Measurements from ENCODE around the gene MAGED2. TPM values are rescaled to one million over a fixed set of nuclear protein-coding genes. Genes with fewer than 3 reads are reported as not detected.
"Not testable (repeated sequence)": the region's sequence is repeated elsewhere in the genome, so short reads cannot be mapped to it uniquely, and the experiment has no call there.

Gene MAGED2
- total and polyA plus RNA-seq, 2 experiments from 2014 or later = 253 to 274 TPM

GRCh38 chrX:54776987-54777672 lies 30.4 kb upstream of the MAGED2 start:
- no peak overlapping the region for H3K4me2 ChIP-seq (ENCODE audit: unreplicated experiment)
- no peaks in the 10 kb centered on the region for H3K9me3 ChIP-seq (ENCODE audit: low read depth)
- TF ChIP-seq EZH2phosphoT487 (IDR thresholded peaks at IDR 0.05; ENCODE audit: insufficient read depth, low read depth) (no peak), EZH2 (IDR thresholded peaks at IDR 0.05; ENCODE audit: insufficient read depth, poor library complexity, severe bottlenecking) (no peak)
- no peak overlapping the region for H3K4me3 ChIP-seq
- H3K9me2 ChIP-seq (ENCODE audit: insufficient read depth) = no peaks in the 10 kb centered on the region
- H3K79me2 ChIP-seq (ENCODE audit: insufficient read depth) = no peaks in the 10 kb centered on the region
- no peaks in the 10 kb centered on the region for H4K20me1 ChIP-seq (ENCODE audit: insufficient read depth)
- no peak overlapping the region for H3K9ac ChIP-seq
- H2AFZ ChIP-seq = no peak overlapping the region
- no peaks in the 10 kb centered on the region for H3F3A ChIP-seq (ENCODE audit: insufficient read depth)
- no peak for DNase-seq
- no peak overlapping the region for H3K27ac ChIP-seq
- 38 to 47% methylated on average over 6 of the region's 6 CpGs for WGBS, 2 experiments (ENCODE audit: low coverage in 1 of 2, low lambda C conversion rate in 2 of 2, missing lambda C conversion rate in 2 of 2)
- in situ Hi-C loops (cut with MboI) = no loop called here
- H3K36me3 ChIP-seq (ENCODE audit: low read depth) = no peaks in the 10 kb centered on the region
- no peaks in the 10 kb centered on the region for H3K27me3 ChIP-seq (replicated peaks; ENCODE audit: insufficient read depth)
- H3K4me1 ChIP-seq (ENCODE audit: insufficient read depth) = no peaks in the 10 kb centered on the region

- Histone ChIP-seq H3K27me3 (replicated peaks; ENCODE audit: insufficient read depth) (no peaks in the 10 kb centered on the region), H2AFZ (no peak overlapping the region), H3K4me3 (no peak overlapping the region), H3K9ac (no peak overlapping the region), H3K9me3 (ENCODE audit: low read depth) (no peaks in the 10 kb centered on the region), H3F3A (ENCODE audit: insufficient read depth) (no peaks in the 10 kb centered on the region), H3K79me2 (ENCODE audit: insufficient read depth) (no peaks in the 10 kb centered on the region), H3K36me3 (ENCODE audit: low read depth) (no peaks in the 10 kb centered on the region), H3K4me1 (ENCODE audit: insufficient read depth) (no peaks in the 10 kb centered on the region), H3K9me2 (ENCODE audit: insufficient read depth) (no peaks in the 10 kb centered on the region), H3K27ac (no peak overlapping the region), H3K4me2 (ENCODE audit: unreplicated experiment) (no peak overlapping the region), H4K20me1 (ENCODE audit: insufficient read depth) (no peaks in the 10 kb centered on the region)
- 0 to 20% methylated on average over 3 to 4 of the region's 4 CpGs for WGBS, 2 experiments (ENCODE audit: low coverage in 1 of 2, low lambda C conversion rate in 2 of 2, missing lambda C conversion rate in 2 of 2)
- peak; percentile 27 for DNase-seq
- no peak for TF ChIP-seq EZH2 (IDR thresholded peaks at IDR 0.05; ENCODE audit: insufficient read depth, poor library complexity, severe bottlenecking)
- TF ChIP-seq EZH2phosphoT487 (IDR thresholded peaks at IDR 0.05; ENCODE audit: insufficient read depth, low read depth) = no peak
- in situ Hi-C loops (cut with MboI) = no loop called here
These were observed 21.6 kb upstream of the MAGED2 start for GRCh38 chrX:54785901-54786300.

GRCh38 chrX:54786967-54787366 lies 20.6 kb upstream of the MAGED2 start:
- H3K4me3 ChIP-seq = no peak overlapping the region
- H3K27ac ChIP-seq = no peak overlapping the region
- no peaks in the 10 kb centered on the region for H3F3A ChIP-seq (ENCODE audit: insufficient read depth)
- H3K79me2 ChIP-seq (ENCODE audit: insufficient read depth) = no peaks in the 10 kb centered on the region
- TF ChIP-seq EZH2phosphoT487 (IDR thresholded peaks at IDR 0.05; ENCODE audit: insufficient read depth, low read depth) (no peak), EZH2 (IDR thresholded peaks at IDR 0.05; ENCODE audit: insufficient read depth, poor library complexity, severe bottlenecking) (no peak)
- no peaks in the 10 kb centered on the region for H3K4me1 ChIP-seq (ENCODE audit: insufficient read depth)
- in situ Hi-C loops (cut with MboI) = no loop called here
- no peaks in the 10 kb centered on the region for H4K20me1 ChIP-seq (ENCODE audit: insufficient read depth)
- H3K36me3 ChIP-seq (ENCODE audit: low read depth) = no peaks in the 10 kb centered on the region
- H3K9me2 ChIP-seq (ENCODE audit: insufficient read depth) = no peaks in the 10 kb centered on the region
- no peak for DNase-seq
- no peak overlapping the region for H3K4me2 ChIP-seq (ENCODE audit: unreplicated experiment)
- 43% methylated on average over 2 of the region's 2 CpGs; no CpG with 5 or more reads in 1 of the 2 experiments for WGBS, 2 experiments (ENCODE audit: low coverage in 1 of 2, low lambda C conversion rate in 2 of 2, missing lambda C conversion rate in 2 of 2)
- no peaks in the 10 kb centered on the region for H3K9me3 ChIP-seq (ENCODE audit: low read depth)
- no peak overlapping the region for H2AFZ ChIP-seq
- no peak overlapping the region for H3K9ac ChIP-seq
- H3K27me3 ChIP-seq (replicated peaks; ENCODE audit: insufficient read depth) = no peaks in the 10 kb centered on the region

- Histone ChIP-seq H3K79me2 (ENCODE audit: insufficient read depth) (no peaks in the 10 kb centered on the region), H2AFZ (no peak overlapping the region), H3K4me1 (ENCODE audit: insufficient read depth) (no peaks in the 10 kb centered on the region), H3F3A (ENCODE audit: insufficient read depth) (no peaks in the 10 kb centered on the region), H3K4me2 (ENCODE audit: unreplicated experiment) (no peak overlapping the region), H3K36me3 (ENCODE audit: low read depth) (no peaks in the 10 kb centered on the region), H4K20me1 (ENCODE audit: insufficient read depth) (no peaks in the 10 kb centered on the region), H3K9ac (no peak overlapping the region), H3K27me3 (replicated peaks; ENCODE audit: insufficient read depth) (no peaks in the 10 kb centered on the region), H3K4me3 (no peak overlapping the region), H3K9me2 (ENCODE audit: insufficient read depth) (no peaks in the 10 kb centered on the region), H3K27ac (no peak overlapping the region), H3K9me3 (ENCODE audit: low read depth) (no peaks in the 10 kb centered on the region)
- no peak for DNase-seq
- TF ChIP-seq EZH2 (IDR thresholded peaks at IDR 0.05; ENCODE audit: insufficient read depth, poor library complexity, severe bottlenecking) (no peak), EZH2phosphoT487 (IDR thresholded peaks at IDR 0.05; ENCODE audit: insufficient read depth, low read depth) (no peak)
- in situ Hi-C loops (cut with MboI) = no loop called here
- 59 to 76% methylated on average over 3 to 9 of the region's 9 CpGs for WGBS, 2 experiments (ENCODE audit: low coverage in 1 of 2, low lambda C conversion rate in 2 of 2, missing lambda C conversion rate in 2 of 2)
These were observed 19.1 kb upstream of the MAGED2 start for GRCh38 chrX:54788446-54788845.

- H3K4me2 ChIP-seq (ENCODE audit: unreplicated experiment); H3K4me1 ChIP-seq (ENCODE audit: insufficient read depth); H3K9me3 ChIP-seq (ENCODE audit: low read depth); H3K36me3 ChIP-seq (ENCODE audit: low read depth); H2AFZ ChIP-seq; H3K79me2 ChIP-seq (ENCODE audit: insufficient read depth); H3F3A ChIP-seq (ENCODE audit: insufficient read depth); H4K20me1 ChIP-seq (ENCODE audit: insufficient read depth); H3K4me3 ChIP-seq; H3K27me3 ChIP-seq (replicated peaks; ENCODE audit: insufficient read depth); H3K9ac ChIP-seq; H3K9me2 ChIP-seq (ENCODE audit: insufficient read depth); in situ Hi-C loops (cut with MboI); DNase-seq; H3K27ac ChIP-seq: not testable (repeated sequence)
- 76 to 83% methylated on average over 3 to 5 of the region's 5 CpGs for WGBS, 2 experiments (ENCODE audit: low coverage in 1 of 2, low lambda C conversion rate in 2 of 2, missing lambda C conversion rate in 2 of 2)
These were observed 18.1 kb upstream of the MAGED2 start for GRCh38 chrX:54789405-54789804.

Measured in GM23248 (cell line).